GM08714 (cell line): Measurements from ENCODE around the gene HDAC9.

Experiments used
- H3K4me3 ChIP-seq: fragments of 200-500 bp; sonication (Bioruptor generic); 2 replicates; pipeline ENCODE4 v1.5.1; 2014; ENCODE audit warnings: mild to moderate bottlenecking, low read length, inconsistent platforms
- ZNF274 ChIP-seq: IDR thresholded peaks from 2 replicates; pipeline ENCODE4 v1.6.1; 2012; ENCODE audit warnings: mild to moderate bottlenecking, low read depth, low read length

HDAC9 gene

DNA sequence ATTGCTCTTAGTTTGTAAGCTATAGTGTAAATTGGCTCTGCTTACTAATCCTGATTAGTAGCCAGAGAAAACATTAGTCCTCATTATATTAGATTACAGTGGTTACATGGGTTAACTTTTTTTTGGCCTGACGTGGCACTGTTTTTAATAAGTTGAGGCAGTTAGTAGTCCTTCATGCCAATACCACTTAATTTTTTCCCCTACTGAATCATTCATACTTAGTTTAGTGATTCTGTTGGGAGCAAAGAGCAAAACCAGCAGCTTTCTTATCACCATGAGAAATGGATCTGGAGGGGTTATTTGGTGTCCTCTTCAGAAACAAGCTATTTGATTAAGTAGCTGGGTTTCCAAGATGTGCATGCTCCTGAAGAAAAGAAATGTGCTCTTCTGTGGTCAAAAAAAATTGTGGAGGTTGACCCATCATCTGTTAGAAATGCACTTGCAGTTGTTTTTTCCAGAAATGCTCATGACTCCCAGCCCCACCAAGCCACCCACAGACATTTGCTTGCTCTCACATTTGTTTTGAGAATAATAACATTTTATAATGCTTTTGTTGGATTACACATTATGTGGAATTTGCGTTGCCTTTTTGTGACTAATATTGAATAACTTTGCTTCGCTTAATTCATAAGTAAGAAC, 258.5 kb downstream of the HDAC9 start:
- H3K4me3 ChIP-seq = no peak overlapping the region
- no peak for TF ChIP-seq ZNF274

DNA sequence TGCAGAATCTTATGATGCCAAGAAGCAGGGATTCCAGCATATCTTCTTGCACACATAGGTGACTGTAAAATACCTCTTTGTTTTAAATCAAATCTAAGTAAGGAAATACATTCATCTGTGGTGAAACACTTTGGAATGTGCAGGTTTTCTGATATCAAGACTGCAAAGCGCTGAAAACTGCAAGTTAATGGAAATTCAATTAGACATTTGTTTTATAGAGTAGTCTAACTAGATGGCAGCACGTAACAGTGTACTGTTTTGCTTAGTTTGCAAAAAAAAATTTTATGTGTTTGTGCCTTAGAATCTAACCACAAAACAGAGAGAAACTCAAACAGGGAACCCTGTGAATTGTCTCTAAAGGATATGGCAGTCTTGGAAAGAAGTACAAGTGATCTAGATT, 259.2 kb downstream of the HDAC9 start:
- H3K4me3 ChIP-seq = no peak overlapping the region

GRCh38 chr7:18755793-18756192, 260.2 kb downstream of the HDAC9 start:
- H3K4me3 ChIP-seq = no peak overlapping the region
- TF ChIP-seq ZNF274 = no peak

More for the DNA sequence above, 259.2 kb downstream of the HDAC9 start:
- no peak for TF ChIP-seq ZNF274

- no peak overlapping the region for H3K4me3 ChIP-seq
- no peak for TF ChIP-seq ZNF274
These were observed 261.0 kb downstream of the HDAC9 start for GRCh38 chr7:18756378-18757050.

- no peak overlapping the region for H3K4me3 ChIP-seq
- no peak for TF ChIP-seq ZNF274
These were observed 264.5 kb downstream of the HDAC9 start for GRCh38 chr7:18760046-18760445.

- no peak for TF ChIP-seq ZNF274
- H3K4me3 ChIP-seq = no peak overlapping the region
These were observed 265.3 kb downstream of the HDAC9 start for GRCh38 chr7:18760631-18761445.

DNA sequence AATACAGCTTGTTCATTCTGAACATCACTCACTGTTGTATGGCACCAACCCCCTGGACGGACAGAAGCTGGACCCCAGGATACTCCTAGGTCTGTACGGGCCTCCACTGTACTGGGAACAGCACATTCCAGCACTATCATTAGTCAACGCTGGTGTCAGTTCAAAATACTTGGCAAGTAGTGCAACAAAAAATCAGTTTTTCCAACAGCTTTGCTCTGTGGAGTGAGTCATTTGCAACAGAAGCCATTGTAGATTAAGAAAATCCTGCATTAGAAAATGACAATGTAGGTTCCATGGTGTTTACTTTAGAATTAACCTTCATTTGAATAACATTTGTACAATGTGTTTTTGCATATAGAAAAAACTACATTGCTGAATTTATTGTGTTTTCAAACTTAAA, 266.6 kb downstream of the HDAC9 start:
- no peak for TF ChIP-seq ZNF274
- no peak overlapping the region for H3K4me3 ChIP-seq

DNA sequence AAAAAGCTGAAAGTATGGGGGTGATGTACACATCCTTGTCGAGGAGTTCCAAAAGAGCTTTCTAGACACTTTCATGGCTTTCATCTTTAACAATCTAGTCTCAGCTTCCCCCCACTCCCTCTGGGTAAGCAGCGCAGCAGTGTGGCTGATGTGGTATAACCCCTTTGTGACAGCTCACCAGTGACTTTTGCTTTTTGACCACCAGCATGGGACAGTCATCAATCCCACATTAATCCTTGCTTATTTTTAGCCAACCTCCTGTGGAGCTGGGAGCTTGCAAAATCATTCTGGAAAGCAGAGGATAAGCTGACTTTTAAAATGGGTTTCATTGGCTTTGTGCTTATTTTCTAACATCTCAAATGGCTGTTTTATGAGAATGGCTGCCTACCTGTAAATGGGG, 272.7 kb downstream of the HDAC9 start:
- H3K4me3 ChIP-seq = no peak overlapping the region
- no peak for TF ChIP-seq ZNF274

DNA sequence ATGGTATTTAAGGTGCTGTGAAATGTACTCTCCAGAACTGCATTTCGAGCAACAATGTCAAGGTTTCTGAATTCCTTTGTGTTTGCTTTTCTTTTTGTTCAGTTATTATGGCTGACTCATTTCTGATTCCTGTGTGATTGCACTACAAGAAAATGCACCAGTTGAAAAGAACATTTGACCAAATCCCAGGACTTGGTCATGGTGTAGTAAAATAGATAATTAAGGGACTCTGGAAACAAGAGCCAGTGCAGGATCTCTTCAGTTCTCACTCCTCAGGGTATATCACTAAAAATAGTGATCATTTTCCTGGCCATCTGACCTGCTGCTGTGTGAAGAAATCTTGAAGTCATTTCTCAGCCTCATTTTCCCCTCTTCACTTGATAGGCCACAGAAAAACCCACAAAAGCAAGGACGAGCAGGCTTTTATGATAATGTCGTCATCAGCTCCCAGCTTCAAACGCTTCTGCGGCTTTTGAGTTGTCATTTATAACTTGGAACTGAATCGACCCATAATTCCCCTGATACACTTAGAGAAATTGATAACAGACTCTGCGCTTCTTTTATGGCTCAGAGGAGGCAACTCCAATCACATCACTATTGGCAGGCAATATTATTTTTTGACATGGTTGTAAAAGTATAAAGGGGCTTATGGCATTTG, 274.7 kb downstream of the HDAC9 start:
- H3K4me3 ChIP-seq = no peak overlapping the region
- TF ChIP-seq ZNF274 = no peak

- no peak for TF ChIP-seq ZNF274
- H3K4me3 ChIP-seq = no peak overlapping the region
These were observed 275.3 kb downstream of the HDAC9 start for GRCh38 chr7:18770822-18771221.

GRCh38 chr7:18771834-18772566, 276.5 kb downstream of the HDAC9 start:
- no peak for TF ChIP-seq ZNF274
- no peak overlapping the region for H3K4me3 ChIP-seq

DNA sequence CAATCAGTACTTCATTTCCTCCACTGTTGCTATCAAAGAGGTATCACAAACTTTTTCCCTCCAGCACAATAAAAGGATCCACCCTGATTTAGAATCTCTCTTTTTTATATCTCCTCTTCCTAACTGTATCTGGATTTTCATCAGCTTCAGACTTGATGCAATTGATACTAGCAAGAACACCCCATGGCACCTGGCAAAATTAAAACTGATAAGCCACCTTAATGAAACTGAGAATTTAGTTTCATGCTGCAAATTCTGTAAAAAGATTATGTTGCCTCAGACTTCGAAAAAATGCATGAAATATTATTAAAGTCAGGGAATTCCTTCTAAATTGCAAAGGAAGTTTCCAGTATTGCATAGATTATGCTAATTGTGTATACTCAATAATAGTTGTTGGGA, 277.0 kb downstream of the HDAC9 start:
- TF ChIP-seq ZNF274 = no peak
- H3K4me3 ChIP-seq = no peak overlapping the region

- TF ChIP-seq ZNF274 = no peak
These were observed 281.8 kb downstream of the HDAC9 start for GRCh38 chr7:18777314-18777713.

DNA sequence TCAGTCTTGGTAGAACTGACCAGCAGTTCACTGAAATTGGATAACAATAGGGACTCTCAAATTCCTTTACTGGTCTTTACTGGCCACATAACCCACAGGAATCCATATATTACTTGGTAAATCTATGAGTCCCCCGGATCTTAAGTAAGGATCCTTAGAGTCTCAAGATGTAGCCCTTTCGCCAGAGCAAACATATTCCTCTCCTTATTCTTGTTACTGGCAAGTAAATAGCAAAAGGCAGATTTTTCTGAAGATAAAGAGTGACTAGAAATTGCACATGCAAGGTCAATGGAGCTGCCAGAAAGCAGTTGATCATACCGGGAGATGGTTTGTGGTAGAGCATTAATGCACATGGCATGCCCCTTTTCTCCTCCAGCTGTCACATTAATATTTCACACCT, 283.0 kb downstream of the HDAC9 start:
- H3K4me3 ChIP-seq = no peak overlapping the region
- TF ChIP-seq ZNF274 = no peak

More at GRCh38 chr7:18777314-18777713, 281.8 kb downstream of the HDAC9 start:
- no peak overlapping the region for H3K4me3 ChIP-seq
